Pancreas (tissue), 10 donors: ENCODE results near the gene RNF31. TPM values are rescaled to one million over a fixed set of nuclear protein-coding genes. Genes with fewer than 3 reads are reported as not detected.

Experiments used
- ATAC-seq, 4 donors: fragments of 200-7000 bp; cut with Tn5 transposase; one replicate each; pipeline versions ENCODE4 v1.8.0 to v1.9.1; 2020; ENCODE audit warnings: mild to moderate bottlenecking in 4 of 4, moderate library complexity in 4 of 4
- DNase-seq, 6 donors: peaks; one replicate each; pipeline ENCODE4 v3.0.0-alpha.2; 2020
- FAIRE-seq: peaks from 2 replicates; lab custom pipeline; 2012; peaks lifted over from hg19 to GRCh38; lab: Jason Lieb, UNC
- H3K27ac ChIP-seq, 4 donors: fragments of 200-600 bp; sonication (generic); 1 replicate in 3 of 4; 2 replicates in 1 of 4; pipeline versions ENCODE4 v1.5.0 to v1.8.0; 2020
- H3K27me3 ChIP-seq, 4 donors: fragments of 200-600 bp; one replicate each; pipeline ENCODE4 v1.8.0; 2021
- H3K36me3 ChIP-seq, 3 donors: fragments of 200-600 bp; sonication (generic) in 1 of 3; one replicate each; pipeline versions ENCODE4 v1.5.0 to v1.8.0; 2020 to 2021
- H3K4me1 ChIP-seq, 3 donors: fragments of 200-600 bp; one replicate each; pipeline ENCODE4 v1.8.0; 2021
- H3K4me3 ChIP-seq, 4 donors: fragments of 200-600 bp; sonication (generic) in 2 of 4; one replicate each; pipeline versions ENCODE4 v1.5.0 to v1.8.0; 2020 to 2021
- H3K9me3 ChIP-seq, 4 donors: fragments of 200-600 bp; one replicate each; pipeline ENCODE4 v1.8.0; 2021
- WGBS, 2 donors: extraction: QIAGEN DNeasy Blood & Tissue Kit; methylation state at CpG; one replicate each; pipeline ENCODE4 v1.1.7; 2013; 5-methylcytosine and 5-hydroxymethylcytosine counted together
- intact Hi-C, 3 donors: fragments of 100-400 bp; cut with DNase I; formaldehyde crosslinking; loops; one replicate each; pipeline versions ENCODE4 v1.11.1 to v1.14.2; 2022
- microRNA-seq, 2 donors: library from miRNA; unstranded; fragments of <30 nt; microRNA quantifications; one replicate each; pipeline versions ENCODE4 to v1.1.0, GENCODE V29; 2019 to 2020
- polyA plus RNA-seq, 2 donors: library from polyadenylated mRNA; stranded (reverse); fragments of 200-250 nt; gene quantifications; one replicate each; pipeline ENCODE4 v1.2.3, GENCODE V29; 2013
- total RNA-seq, 6 donors: library from RNA; stranded (reverse); fragmentation: NEBNext Ultra II Directional in 4 of 6; extraction: Animal tissue kit (Norgen Biotek cat#: 25700) in 4 of 6; gene quantifications; one replicate each; pipeline versions ENCODE4 v1.2.1 to v1.2.4, GENCODE V29; 2021 to 2023
- TF ChIP-seq, protein P1 (sequence below), 4 donors: fragments of 200-600 bp; sonication (generic) in 3 of 4; IDR thresholded peaks; one replicate each; pipeline versions ENCODE4 v1.5.0 to v1.8.0; 2021; ENCODE audit warnings: antibody characterized with exemption in 4 of 4
- donor health status: healthy with polysubstance abuse.
- donor health status: DM: no; HTN: no; CAD: no; lungs with moderate emphysema.
- donor health status: DM: no; HTN: no; CAD: no.
- donor health status: control.
- donor health status: control.
- donor health status: Bipolar disorder and iron deficiency.
- donor health status: DM: yes; HTN: yes; CAD: no.
- donor health status: DM: no; HTN: no; CAD: no.
- donor health status: DM: no; HTN: no; CAD: no.
- donor health status: DM: yes; HTN: yes; CAD: no.

The RNF31 gene
- total and polyA plus RNA-seq, 8 donors, result 25.8 to 169 (median 40.4) TPM

DNA sequence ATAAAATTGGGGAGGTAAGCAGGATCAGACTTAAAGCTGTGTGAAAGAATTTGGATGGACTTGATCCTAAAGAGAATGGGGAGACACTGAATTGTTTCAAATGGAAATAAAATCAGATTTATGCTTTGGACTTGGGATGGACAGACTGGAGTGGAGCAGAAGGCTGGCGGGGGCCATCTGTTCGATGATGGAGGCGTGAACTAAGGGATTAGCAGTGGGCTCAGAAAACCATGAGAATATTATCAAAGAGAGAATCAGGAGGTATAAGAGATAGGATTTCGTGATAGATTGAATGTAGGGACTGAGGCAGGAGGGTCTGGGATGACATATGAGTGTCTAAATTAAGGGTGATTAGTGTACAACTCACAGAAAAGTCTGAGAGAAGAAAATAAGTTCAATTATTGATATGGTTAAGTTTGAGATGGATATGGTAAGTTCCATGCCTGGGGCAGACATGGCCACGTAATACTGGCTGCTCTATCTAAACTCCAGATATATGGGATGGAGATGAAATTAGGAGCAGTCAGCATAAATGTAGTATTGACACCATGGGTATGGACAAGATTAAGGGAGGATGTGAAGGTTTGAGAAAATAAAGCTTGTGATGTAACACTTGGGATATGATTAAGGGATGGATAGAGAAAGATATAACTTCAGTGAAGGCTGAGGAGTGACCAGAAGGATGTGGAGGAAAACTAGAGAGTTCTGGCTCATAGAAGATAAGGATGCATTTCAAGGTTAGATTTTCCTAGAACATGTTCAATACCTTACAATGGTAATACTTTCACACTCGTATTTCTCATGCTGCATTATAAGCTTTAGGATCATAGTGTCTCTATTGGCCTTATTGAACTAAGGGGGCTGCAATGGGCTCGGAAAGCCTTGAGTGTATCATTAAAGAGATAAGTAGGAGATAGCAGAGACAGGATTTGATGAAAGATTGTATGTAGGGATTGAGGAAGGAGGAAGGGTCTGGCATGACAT, 57.2 kb downstream of the RNF31 start:
- H3K27ac ChIP-seq, result no peak overlapping the region
- no peaks in the 10 kb centered on the region for H3K4me1 ChIP-seq
- TF ChIP-seq, protein P1, sequence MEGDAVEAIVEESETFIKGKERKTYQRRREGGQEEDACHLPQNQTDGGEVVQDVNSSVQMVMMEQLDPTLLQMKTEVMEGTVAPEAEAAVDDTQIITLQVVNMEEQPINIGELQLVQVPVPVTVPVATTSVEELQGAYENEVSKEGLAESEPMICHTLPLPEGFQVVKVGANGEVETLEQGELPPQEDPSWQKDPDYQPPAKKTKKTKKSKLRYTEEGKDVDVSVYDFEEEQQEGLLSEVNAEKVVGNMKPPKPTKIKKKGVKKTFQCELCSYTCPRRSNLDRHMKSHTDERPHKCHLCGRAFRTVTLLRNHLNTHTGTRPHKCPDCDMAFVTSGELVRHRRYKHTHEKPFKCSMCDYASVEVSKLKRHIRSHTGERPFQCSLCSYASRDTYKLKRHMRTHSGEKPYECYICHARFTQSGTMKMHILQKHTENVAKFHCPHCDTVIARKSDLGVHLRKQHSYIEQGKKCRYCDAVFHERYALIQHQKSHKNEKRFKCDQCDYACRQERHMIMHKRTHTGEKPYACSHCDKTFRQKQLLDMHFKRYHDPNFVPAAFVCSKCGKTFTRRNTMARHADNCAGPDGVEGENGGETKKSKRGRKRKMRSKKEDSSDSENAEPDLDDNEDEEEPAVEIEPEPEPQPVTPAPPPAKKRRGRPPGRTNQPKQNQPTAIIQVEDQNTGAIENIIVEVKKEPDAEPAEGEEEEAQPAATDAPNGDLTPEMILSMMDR (IDR thresholded peaks at IDR 0.05), result no peak
- H3K27me3 ChIP-seq, result no peaks in the 10 kb centered on the region
- ATAC-seq, result no peak
- 90% methylated on average over 7 of the region's 7 CpGs for WGBS, 2 donors
- H3K4me3 ChIP-seq, result no peak overlapping the region
- FAIRE-seq, result no peak
- DNase-seq, result no peak
- peaks cover 0 to 3% (median 0%) of the 10 kb centered on the region in 3 donors for H3K36me3 ChIP-seq
- H3K9me3 ChIP-seq, result no peaks in the 10 kb centered on the region
- intact Hi-C loops, result no loop called here

DNA sequence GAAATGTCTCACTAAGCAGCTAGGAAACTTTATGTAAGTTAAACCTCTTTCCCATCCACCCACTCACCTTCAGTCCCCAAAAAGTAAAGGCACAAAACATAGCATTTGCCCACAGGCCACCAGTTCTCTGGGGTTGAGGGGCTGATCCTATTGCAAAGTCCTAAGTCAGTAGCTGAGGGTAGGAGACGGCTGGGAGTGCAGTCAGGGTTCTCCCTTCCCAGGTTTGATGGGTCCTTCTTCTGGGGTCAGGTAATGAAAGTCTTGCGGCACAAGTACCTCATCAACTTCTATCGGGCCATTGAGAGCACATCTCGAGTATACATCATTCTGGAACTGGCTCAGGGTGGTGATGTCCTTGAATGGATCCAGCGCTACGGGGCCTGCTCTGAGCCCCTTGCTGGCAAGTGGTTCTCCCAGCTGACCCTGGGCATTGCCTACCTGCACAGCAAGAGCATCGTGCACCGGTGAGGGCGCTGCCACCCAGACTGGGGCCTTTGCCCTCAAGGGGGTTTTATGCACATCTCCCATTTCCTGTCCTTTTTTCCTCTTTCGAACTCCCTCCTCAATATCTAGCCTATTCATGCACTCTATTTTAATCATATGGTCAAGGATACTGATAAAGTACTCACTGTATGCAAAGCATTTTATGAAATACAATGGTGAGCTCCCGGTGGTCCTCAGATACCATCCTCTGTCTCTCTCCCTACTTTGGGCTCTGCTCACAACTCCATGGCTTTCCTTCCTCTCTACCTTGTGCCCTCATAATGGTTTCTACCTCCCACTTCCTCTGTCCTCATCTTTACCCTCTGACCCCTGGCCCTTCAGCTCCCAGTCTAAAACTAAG, 59.2 kb downstream of the RNF31 start:
- no peak for DNase-seq
- no peaks in the 10 kb centered on the region for H3K27me3 ChIP-seq
- H3K36me3 ChIP-seq, result peaks cover 0 to 13% (median 3%) of the 10 kb centered on the region in 3 donors
- FAIRE-seq, result no peak
- TF ChIP-seq, protein P1 (IDR thresholded peaks at IDR 0.05), result no peak
- no peaks in the 10 kb centered on the region for H3K4me1 ChIP-seq
- H3K27ac ChIP-seq, result no peak overlapping the region
- ATAC-seq, result no peak
- 89 to 92% methylated on average over 11 of the region's 11 CpGs for WGBS, 2 donors
- no peaks in the 10 kb centered on the region for H3K9me3 ChIP-seq
- intact Hi-C loops, result no loop called here
- no peak overlapping the region for H3K4me3 ChIP-seq

DNA sequence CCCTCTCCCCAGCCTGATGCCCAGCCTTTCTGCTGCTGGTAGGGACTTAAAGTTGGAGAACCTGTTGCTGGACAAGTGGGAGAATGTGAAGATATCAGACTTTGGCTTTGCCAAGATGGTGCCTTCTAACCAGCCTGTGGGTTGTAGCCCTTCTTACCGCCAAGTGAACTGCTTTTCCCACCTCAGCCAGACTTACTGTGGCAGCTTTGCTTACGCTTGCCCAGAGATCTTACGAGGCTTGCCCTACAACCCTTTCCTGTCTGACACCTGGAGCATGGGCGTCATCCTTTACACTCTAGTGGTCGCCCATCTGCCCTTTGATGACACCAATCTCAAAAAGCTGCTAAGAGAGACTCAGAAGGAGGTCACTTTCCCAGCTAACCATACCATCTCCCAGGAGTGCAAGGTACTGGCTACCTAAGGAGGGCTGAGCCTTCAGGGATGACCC, 59.8 kb downstream of the RNF31 start:
- FAIRE-seq (no peak), DNase-seq (no peak), ATAC-seq (no peak)
- TF ChIP-seq, protein P1 (IDR thresholded peaks at IDR 0.05), result no peak
- Histone ChIP-seq H3K9me3 (no peaks in the 10 kb centered on the region), H3K4me1 (peaks cover 0 to 2% (median 0%) of the 10 kb centered on the region in 3 donors), H3K4me3 (no peak overlapping the region), H3K27me3 (no peaks in the 10 kb centered on the region), H3K36me3 (peaks cover 0 to 13% (median 3%) of the 10 kb centered on the region in 3 donors), H3K27ac (no peak overlapping the region)
- intact Hi-C loops, result no loop called here
- 94% methylated on average over 5 of the region's 5 CpGs for WGBS, 2 donors

DNA sequence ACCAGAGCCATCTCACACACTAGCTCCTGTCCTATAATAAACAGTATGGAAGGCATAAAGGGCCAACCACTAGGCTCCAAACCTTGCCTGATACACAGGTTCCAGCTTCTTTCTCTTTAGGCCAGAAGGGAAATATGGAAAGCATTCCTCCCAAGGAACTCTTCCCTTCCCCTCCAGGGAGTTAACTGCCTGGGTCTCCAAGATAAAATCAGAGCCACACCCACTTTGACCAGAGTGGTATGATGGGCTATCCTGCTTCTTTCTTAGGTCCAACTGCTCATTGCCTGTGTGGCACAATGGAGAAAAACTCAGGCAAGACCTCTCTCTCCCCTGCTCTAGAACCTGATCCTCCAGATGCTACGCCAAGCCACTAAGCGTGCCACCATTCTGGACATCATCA, 60.3 kb downstream of the RNF31 start:
- Histone ChIP-seq H3K4me1 (peaks cover 0 to 3% (median 0%) of the 10 kb centered on the region in 3 donors), H3K36me3 (peaks cover 0 to 13% (median 3%) of the 10 kb centered on the region in 3 donors), H3K4me3 (no peak overlapping the region), H3K27me3 (no peaks in the 10 kb centered on the region), H3K9me3 (no peaks in the 10 kb centered on the region), H3K27ac (no peak overlapping the region)
- TF ChIP-seq, protein P1 (IDR thresholded peaks at IDR 0.05), result no peak
- ATAC-seq (no peak), FAIRE-seq (no peak), DNase-seq (no peak)
- 98 to 100% methylated on average over 2 of the region's 2 CpGs for WGBS, 2 donors
- intact Hi-C loops, result no loop called here

Small RNA genes within 50 kb of the gene (microRNA-seq; reads per million reads assigned to microRNA genes)
- 0 to 0.59 reads per million in 2 donors for gene MIR7703

Other genes with a start within 250 kb of the RNF31 start
Only the 30 nearest of the 31 such genes appear.
- gene DHRS4, start 193.7 kb upstream of the RNF31 start, total RNA-seq, result 10 to 100 TPM; 10.8 to 24.8 (median 12.7) TPM
- gene DHRS4, start 193.7 kb upstream of the RNF31 start, polyA plus RNA-seq, result 10 to 100 TPM; 26.4 to 27.7 TPM
- gene DHRS4L2, start 158.6 kb upstream of the RNF31 start, total RNA-seq, result 10 to 100 TPM; 10.3 to 16.2 (median 11.5) TPM
- 10 to 100 TPM; 20.2 to 35.0 TPM for gene DHRS4L2, start 158.6 kb upstream of the RNF31 start, polyA plus RNA-seq
- gene CARMIL3, start 95.5 kb upstream of the RNF31 start, total RNA-seq, result under 1 TPM; 0.31 to 1.00 (median 0.71) TPM
- gene CARMIL3, start 95.5 kb upstream of the RNF31 start, polyA plus RNA-seq, result 1 to 10 TPM; 2.7 to 4.0 TPM
- not detected for gene CPNE6, start 75.9 kb upstream of the RNF31 start, total RNA-seq
- gene CPNE6, start 75.9 kb upstream of the RNF31 start, polyA plus RNA-seq, result under 1 TPM in 1 of 2 donors, not detected in 1; 0.07 TPM
- 100 to 1,000 TPM in 1 of 6 donors, 10 to 100 TPM in 5; 18.6 to 146 (median 23.1) TPM for gene PCK2, start 53.2 kb upstream of the RNF31 start, total RNA-seq
- 10 to 100 TPM; 12.8 to 20.3 TPM for gene PCK2, start 53.2 kb upstream of the RNF31 start, polyA plus RNA-seq
- 10 to 100 TPM; 50.1 to 78.9 (median 60.3) TPM for gene DCAF11, start 32.7 kb upstream of the RNF31 start, total RNA-seq
- 10 to 100 TPM; 34.2 to 41.6 TPM for gene DCAF11, start 32.7 kb upstream of the RNF31 start, polyA plus RNA-seq
- 1 to 10 TPM in 3 of 6 donors, under 1 TPM in 3; 0.37 to 2.4 (median 1.1) TPM for gene NRL, start 32.5 kb upstream of the RNF31 start, total RNA-seq
- 1 to 10 TPM; 2.3 TPM for gene NRL, start 32.5 kb upstream of the RNF31 start, polyA plus RNA-seq
- 10 to 100 TPM in 1 of 6 donors, 1 to 10 TPM in 5; 2.7 to 12.0 (median 4.0) TPM for gene FITM1, start 16.8 kb upstream of the RNF31 start, total RNA-seq
- 10 to 100 TPM in 1 of 2 donors, 1 to 10 TPM in 1; 3.4 to 11.1 TPM for gene FITM1, start 16.8 kb upstream of the RNF31 start, polyA plus RNA-seq
- 100 to 1,000 TPM in 2 of 6 donors, 10 to 100 TPM in 4; 46.4 to 107 (median 68.8) TPM for gene PSME1, start 11.3 kb upstream of the RNF31 start, total RNA-seq
- gene PSME1, start 11.3 kb upstream of the RNF31 start, polyA plus RNA-seq, result 100 to 1,000 TPM in 1 of 2 donors, 10 to 100 TPM in 1; 88.9 to 132 TPM
- gene EMC9, start 5.9 kb upstream of the RNF31 start, total RNA-seq, result 10 to 100 TPM in 5 of 6 donors, 1 to 10 TPM in 1; 8.1 to 18.8 (median 13.5) TPM
- gene EMC9, start 5.9 kb upstream of the RNF31 start, polyA plus RNA-seq, result 10 to 100 TPM; 52.4 to 72.6 TPM
- 10 to 100 TPM; 33.9 to 90.3 (median 59.2) TPM for gene PSME2, start 888 bp upstream of the RNF31 start, total RNA-seq
- 100 to 1,000 TPM; 180 to 285 TPM for gene PSME2, start 888 bp upstream of the RNF31 start, polyA plus RNA-seq
- gene IRF9, start 13.8 kb downstream of the RNF31 start, total RNA-seq, result 10 to 100 TPM; 20.3 to 60.7 (median 27.9) TPM
- 10 to 100 TPM; 50.7 to 60.8 TPM for gene IRF9, start 13.8 kb downstream of the RNF31 start, polyA plus RNA-seq
- gene REC8, start 24.6 kb downstream of the RNF31 start, total RNA-seq, result 1 to 10 TPM; 3.5 to 9.9 (median 4.5) TPM
- 10 to 100 TPM; 22.8 to 41.1 TPM for gene REC8, start 24.6 kb downstream of the RNF31 start, polyA plus RNA-seq
- 10 to 100 TPM; 24.6 to 62.0 (median 31.0) TPM for gene IPO4, start 41.3 kb downstream of the RNF31 start, total RNA-seq
- 10 to 100 TPM; 21.3 to 29.4 TPM for gene IPO4, start 41.3 kb downstream of the RNF31 start, polyA plus RNA-seq
- 10 to 100 TPM; 29.2 to 46.8 (median 38.4) TPM for gene TM9SF1, start 47.9 kb downstream of the RNF31 start, total RNA-seq
- 10 to 100 TPM; 20.5 to 34.4 TPM for gene TM9SF1, start 47.9 kb downstream of the RNF31 start, polyA plus RNA-seq
- under 1 TPM in 5 of 6 donors, not detected in 1; 0.16 to 0.66 (median 0.40) TPM for gene TSSK4, start 58.2 kb downstream of the RNF31 start, total RNA-seq
- under 1 TPM; 0.14 to 0.46 TPM for gene TSSK4, start 58.2 kb downstream of the RNF31 start, polyA plus RNA-seq
- 10 to 100 TPM; 16.3 to 31.2 (median 22.4) TPM for gene CHMP4A, start 66.0 kb downstream of the RNF31 start, total RNA-seq
- gene CHMP4A, start 66.0 kb downstream of the RNF31 start, polyA plus RNA-seq, result 10 to 100 TPM; 35.4 to 79.9 TPM
- gene MDP1, start 68.6 kb downstream of the RNF31 start, total RNA-seq, result 10 to 100 TPM in 2 of 6 donors, 1 to 10 TPM in 4; 7.8 to 11.9 (median 9.3) TPM
- 10 to 100 TPM; 20.4 to 31.7 TPM for gene MDP1, start 68.6 kb downstream of the RNF31 start, polyA plus RNA-seq
- 10 to 100 TPM; 32.5 to 65.1 (median 46.9) TPM for gene NEDD8, start 84.9 kb downstream of the RNF31 start, total RNA-seq
- 100 to 1,000 TPM in 1 of 2 donors, 10 to 100 TPM in 1; 62.8 to 118 TPM for gene NEDD8, start 84.9 kb downstream of the RNF31 start, polyA plus RNA-seq
- gene GMPR2, start 85.4 kb downstream of the RNF31 start, total RNA-seq, result 10 to 100 TPM; 24.3 to 37.0 (median 28.6) TPM
- 10 to 100 TPM; 23.6 to 48.1 TPM for gene GMPR2, start 85.4 kb downstream of the RNF31 start, polyA plus RNA-seq
- 10 to 100 TPM; 32.1 to 42.6 (median 34.4) TPM for gene TINF2, start 95.1 kb downstream of the RNF31 start, total RNA-seq
- gene TINF2, start 95.1 kb downstream of the RNF31 start, polyA plus RNA-seq, result 10 to 100 TPM; 23.8 to 43.8 TPM
- gene TGM1, start 115.7 kb downstream of the RNF31 start, total RNA-seq, result 1 to 10 TPM; 1.2 to 3.8 (median 2.2) TPM
- 1 to 10 TPM; 4.8 to 5.4 TPM for gene TGM1, start 115.7 kb downstream of the RNF31 start, polyA plus RNA-seq
- gene RABGGTA, start 124.1 kb downstream of the RNF31 start, total RNA-seq, result 10 to 100 TPM; 15.4 to 21.0 (median 18.2) TPM
- gene RABGGTA, start 124.1 kb downstream of the RNF31 start, polyA plus RNA-seq, result 10 to 100 TPM; 49.1 to 51.5 TPM
- 10 to 100 TPM in 3 of 6 donors, 1 to 10 TPM in 3; 6.1 to 15.3 (median 11.2) TPM for gene DHRS1, start 152.3 kb downstream of the RNF31 start, total RNA-seq
- gene DHRS1, start 152.3 kb downstream of the RNF31 start, polyA plus RNA-seq, result 10 to 100 TPM; 18.9 to 21.1 TPM
- gene NOP9, start 152.4 kb downstream of the RNF31 start, total RNA-seq, result 10 to 100 TPM in 4 of 6 donors, 1 to 10 TPM in 2; 8.8 to 13.9 (median 11.3) TPM
- 1 to 10 TPM; 6.2 to 8.7 TPM for gene NOP9, start 152.4 kb downstream of the RNF31 start, polyA plus RNA-seq
- gene CIDEB, start 160.5 kb downstream of the RNF31 start, total RNA-seq, result 10 to 100 TPM in 3 of 6 donors, 1 to 10 TPM in 3; 6.3 to 11.3 (median 9.4) TPM
- gene CIDEB, start 160.5 kb downstream of the RNF31 start, polyA plus RNA-seq, result 10 to 100 TPM in 1 of 2 donors, 1 to 10 TPM in 1; 9.2 to 15.0 TPM
- 1 to 10 TPM; 1.5 to 3.0 (median 2.2) TPM for gene LTB4R2, start 162.6 kb downstream of the RNF31 start, total RNA-seq
- 1 to 10 TPM in 1 of 2 donors, under 1 TPM in 1; 0.73 to 3.1 TPM for gene LTB4R2, start 162.6 kb downstream of the RNF31 start, polyA plus RNA-seq
- 1 to 10 TPM; 1.9 to 3.2 (median 2.3) TPM for gene LTB4R, start 164.0 kb downstream of the RNF31 start, total RNA-seq
- 10 to 100 TPM; 13.0 to 15.5 TPM for gene LTB4R, start 164.0 kb downstream of the RNF31 start, polyA plus RNA-seq
- 10 to 100 TPM in 1 of 6 donors, 1 to 10 TPM in 5; 3.2 to 10.6 (median 5.1) TPM for gene ADCY4, start 187.6 kb downstream of the RNF31 start, total RNA-seq
- 10 to 100 TPM; 33.8 to 59.3 TPM for gene ADCY4, start 187.6 kb downstream of the RNF31 start, polyA plus RNA-seq
- 10 to 100 TPM in 1 of 6 donors, 1 to 10 TPM in 5; 3.9 to 12.1 (median 5.7) TPM for gene RIPK3, start 192.5 kb downstream of the RNF31 start, total RNA-seq
- 10 to 100 TPM; 12.9 to 13.0 TPM for gene RIPK3, start 192.5 kb downstream of the RNF31 start, polyA plus RNA-seq